ENCODE data around the gene TOPORS.

The TOPORS gene

GRCh38 chr9:32587901-32588300 is 35.5 kb upstream of the TOPORS start:
- no peak for DNase-seq (ENCODE audit: low read depth)
- no peak overlapping the region for H3K4me3 ChIP-seq (replicated peaks; ENCODE audit: low read depth, low read length)
- TF ChIP-seq CTCF (IDR thresholded peaks at IDR 0.05; ENCODE audit: low read length, missing control alignments), result no peak

- H3K4me3 ChIP-seq (replicated peaks; ENCODE audit: low read depth, low read length), result no peak overlapping the region
- no peak for TF ChIP-seq CTCF (IDR thresholded peaks at IDR 0.05; ENCODE audit: low read length, missing control alignments)
- no peak for DNase-seq (ENCODE audit: low read depth)
These were observed 32.4 kb upstream of the TOPORS start for GRCh38 chr9:32584784-32585183.

- H3K4me3 ChIP-seq (replicated peaks; ENCODE audit: low read depth, low read length), result no peak overlapping the region
- peak; percentile 87 for DNase-seq (ENCODE audit: low read depth)
- peak; percentile 80 for TF ChIP-seq CTCF (IDR thresholded peaks at IDR 0.05; ENCODE audit: low read length, missing control alignments)
These were observed 29.2 kb upstream of the TOPORS start for GRCh38 chr9:32581512-32582143.

- no peak overlapping the region for H3K4me3 ChIP-seq (replicated peaks; ENCODE audit: low read depth, low read length)
- no peak for TF ChIP-seq CTCF (IDR thresholded peaks at IDR 0.05; ENCODE audit: low read length, missing control alignments)
- no peak for DNase-seq (ENCODE audit: low read depth)
These were observed 28.4 kb upstream of the TOPORS start for GRCh38 chr9:32580631-32581300.

GRCh38 chr9:32579706-32580331 is 27.4 kb upstream of the TOPORS start:
- peak; percentile 98 for TF ChIP-seq CTCF (IDR thresholded peaks at IDR 0.05; ENCODE audit: low read length, missing control alignments)
- peak; percentile 77 for DNase-seq (ENCODE audit: low read depth)
- no peak overlapping the region for H3K4me3 ChIP-seq (replicated peaks; ENCODE audit: low read depth, low read length)

- TF ChIP-seq CTCF (IDR thresholded peaks at IDR 0.05; ENCODE audit: low read length, missing control alignments), result no peak
- H3K4me3 ChIP-seq (replicated peaks; ENCODE audit: low read depth, low read length), result no peak overlapping the region
- DNase-seq (ENCODE audit: low read depth), result no peak
These were observed 26.6 kb upstream of the TOPORS start for GRCh38 chr9:32578976-32579375.

All from fibroblast of pulmonary artery (primary cell).